Stimulated activated CD4-positive, alpha-beta T cell treated with anti-CD3 and anti-CD28 coated beads, Interleukin-1b, Interleukin-23, amount 100 ng/mL, for 24 hours (primary cell): ENCODE measurements around the gene SHC1.

Experiments used
- DNase-seq, 4 experiments: peaks; one replicate each; pipeline ENCODE4 v3.0.0-alpha.2; 2020; ENCODE audit warnings: low read depth in 4 of 4, low spot score in 1 of 4

SHC1 gene

DNA sequence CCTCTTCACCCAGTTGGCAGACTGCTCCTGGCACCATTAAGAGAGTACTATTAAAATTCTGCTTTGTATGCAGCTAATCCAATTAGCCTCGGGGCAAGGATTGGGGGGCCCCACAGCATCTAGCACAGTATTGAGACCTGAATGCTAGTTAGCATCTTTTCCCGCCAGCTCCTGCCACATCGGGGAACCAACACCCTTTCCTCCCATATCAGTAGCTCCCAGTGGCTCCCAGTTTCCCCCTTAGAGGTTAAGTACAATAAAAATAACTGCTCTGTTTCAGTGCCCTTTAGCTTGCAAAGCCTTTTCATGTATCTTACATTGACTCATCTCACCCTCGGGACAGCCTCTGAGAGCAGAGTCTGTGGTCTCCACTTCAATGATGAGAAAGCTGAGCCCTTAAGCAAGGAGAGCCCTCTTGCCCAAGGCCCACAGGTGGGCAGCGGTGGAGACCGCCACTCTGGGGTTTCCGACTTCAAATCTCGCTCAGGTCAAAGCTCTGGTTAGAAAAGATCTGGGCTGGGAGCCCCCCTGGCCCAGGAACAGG is 29.8 kb downstream of the SHC1 start:
- no peak for DNase-seq

DNA sequence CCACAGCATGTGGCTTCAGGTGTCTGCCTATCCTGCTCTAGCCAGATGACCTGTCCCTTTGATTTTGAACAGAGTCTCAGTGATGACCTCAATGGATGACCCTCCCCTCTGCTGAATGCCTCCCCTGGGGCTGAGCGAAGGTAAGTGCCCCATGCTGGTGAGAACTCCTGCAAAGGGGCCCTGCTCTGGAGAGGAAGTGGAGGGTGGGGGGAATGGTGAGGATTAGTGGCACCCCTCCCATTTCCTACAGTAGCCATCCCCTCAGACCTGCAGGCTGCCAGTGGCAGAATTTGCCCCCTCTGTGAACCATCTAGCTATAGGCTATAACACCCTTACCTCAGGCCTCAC is 30.4 kb downstream of the SHC1 start:
- no peak for DNase-seq

DNA sequence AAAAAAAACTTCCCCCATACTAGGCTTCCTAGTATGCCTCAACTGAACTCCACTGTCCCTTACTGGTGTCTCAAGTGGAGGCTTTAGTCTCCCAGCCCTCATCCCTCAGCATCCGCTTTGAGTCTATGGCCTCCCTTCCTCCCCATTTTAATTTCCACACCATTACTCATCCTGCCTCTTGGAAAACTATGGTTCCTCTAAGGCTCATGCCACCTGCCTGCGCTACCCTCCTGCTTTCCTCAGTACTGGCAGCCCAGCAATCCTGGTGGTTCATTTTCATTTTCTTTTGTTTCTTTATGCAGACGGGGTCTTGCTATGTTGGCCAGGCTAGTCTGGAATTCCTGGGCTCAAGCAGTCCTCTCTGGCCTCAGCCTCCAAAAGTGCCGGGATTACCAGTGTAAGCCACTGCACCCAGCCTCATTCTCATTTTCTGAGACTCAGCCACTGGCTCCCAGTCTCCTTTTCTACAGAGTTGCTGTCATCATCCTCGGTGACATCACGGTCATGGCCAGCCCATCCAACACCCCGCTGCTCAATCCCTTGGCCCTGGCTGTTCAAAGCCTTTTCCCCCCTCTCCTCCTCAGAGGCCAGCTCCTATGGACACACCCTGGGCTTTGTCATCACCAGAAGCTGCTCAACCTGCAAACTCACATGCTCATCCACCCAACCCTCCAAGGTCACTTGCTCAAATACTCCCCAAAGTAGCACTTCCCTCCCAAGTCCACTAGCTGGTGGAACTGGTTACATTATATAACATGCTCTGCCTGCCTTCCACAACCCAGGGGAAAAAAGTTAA is 31.7 kb downstream of the SHC1 start:
- no peak for DNase-seq

DNA sequence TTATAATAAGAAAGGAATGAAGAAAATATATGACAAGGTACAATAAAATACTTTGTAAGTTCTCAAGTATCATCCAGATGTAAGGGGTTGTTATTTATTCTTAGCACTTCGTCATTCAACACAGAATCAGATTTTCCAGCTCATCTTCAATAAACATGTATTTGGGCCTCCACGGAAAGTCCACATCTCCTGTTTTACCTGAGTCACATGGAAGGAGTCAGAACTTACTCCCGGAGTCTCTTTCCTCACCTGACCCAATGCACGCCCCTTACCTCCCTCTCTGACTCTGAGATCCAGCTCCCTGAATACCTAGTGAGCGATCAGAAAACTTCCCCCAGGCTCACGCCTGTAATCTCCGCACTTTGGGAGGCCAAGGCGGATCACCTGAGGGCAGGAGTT is 32.6 kb downstream of the SHC1 start:
- DNase-seq: no peak

DNA sequence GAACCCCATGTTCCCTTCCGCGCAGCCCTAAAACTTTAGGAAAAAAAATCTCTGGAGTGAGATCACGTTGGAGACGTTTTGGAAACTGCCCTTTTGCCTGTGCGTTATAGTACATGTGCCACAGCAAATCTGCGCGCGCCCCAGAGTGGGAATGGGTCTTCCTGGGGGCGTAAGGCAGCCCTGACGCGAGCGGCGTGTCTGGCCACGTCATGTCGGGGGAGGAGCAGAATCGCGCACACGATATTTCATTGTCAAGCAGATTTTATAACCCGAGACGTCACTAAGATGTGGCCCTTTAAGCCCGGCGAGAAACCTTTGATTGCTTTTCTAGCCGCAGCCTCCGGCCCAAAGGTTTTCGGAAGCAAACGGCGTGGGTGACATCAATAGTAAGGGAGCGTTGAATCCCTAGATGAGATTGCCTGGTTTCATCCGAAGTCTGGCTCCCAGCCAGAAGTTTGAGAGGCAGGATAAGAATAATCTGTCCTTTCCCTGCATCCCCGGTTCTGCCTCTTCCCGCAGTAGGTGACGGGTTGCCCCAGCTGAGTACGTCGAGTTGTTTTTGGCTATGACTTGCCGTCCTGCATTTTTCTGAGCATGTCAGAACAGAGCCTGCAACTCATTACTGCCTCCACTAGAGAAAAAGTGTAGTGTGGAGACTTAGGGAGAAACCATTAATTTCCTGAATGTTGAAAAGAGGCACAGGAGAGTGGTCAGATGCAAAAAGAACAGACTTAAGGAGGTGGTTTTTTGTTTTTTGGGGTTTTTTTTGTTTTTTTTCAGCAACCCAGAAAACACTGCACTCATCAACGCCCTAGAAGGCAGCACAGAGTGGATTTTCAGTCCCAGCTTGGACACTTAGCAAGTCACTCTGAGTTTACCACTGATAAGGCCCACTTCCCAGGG is 33.2 kb downstream of the SHC1 start:
- peak; percentile 67 to 84 (median 77) for DNase-seq

DNA sequence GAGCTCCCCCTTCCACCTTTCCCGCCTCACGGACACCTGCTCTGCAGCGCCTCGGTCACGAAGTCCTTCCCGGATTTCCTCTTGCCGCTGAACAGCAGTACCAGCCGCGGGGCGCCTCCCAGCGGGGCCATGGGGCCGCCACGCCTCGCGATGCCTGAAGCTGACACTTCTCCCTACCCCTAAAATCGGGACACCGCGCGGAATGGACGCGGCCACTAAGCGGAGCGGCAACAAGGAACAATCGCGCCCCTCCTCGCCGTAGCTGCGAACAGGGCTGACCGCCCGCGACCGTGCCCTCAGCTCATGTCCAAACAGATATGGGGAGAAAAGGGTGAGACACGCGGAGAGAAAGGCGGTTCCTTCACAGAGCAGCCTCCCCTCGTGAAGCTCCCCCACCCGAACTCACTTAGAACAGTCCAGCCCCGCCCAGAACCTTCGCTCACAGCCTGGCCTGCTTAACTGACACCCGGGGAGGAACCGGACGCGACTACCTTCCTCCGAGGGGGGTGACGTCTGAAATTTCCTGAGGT is 33.9 kb downstream of the SHC1 start, which contains the start of gene PMVK:
Gene PMVK, minus strand, starts transcription at position 165 of the 530 bp plus-strand sequence. Its CDS starts 34 bp downstream, at position 131.
- peak; percentile 81 to 92 (median 88) for DNase-seq

DNA sequence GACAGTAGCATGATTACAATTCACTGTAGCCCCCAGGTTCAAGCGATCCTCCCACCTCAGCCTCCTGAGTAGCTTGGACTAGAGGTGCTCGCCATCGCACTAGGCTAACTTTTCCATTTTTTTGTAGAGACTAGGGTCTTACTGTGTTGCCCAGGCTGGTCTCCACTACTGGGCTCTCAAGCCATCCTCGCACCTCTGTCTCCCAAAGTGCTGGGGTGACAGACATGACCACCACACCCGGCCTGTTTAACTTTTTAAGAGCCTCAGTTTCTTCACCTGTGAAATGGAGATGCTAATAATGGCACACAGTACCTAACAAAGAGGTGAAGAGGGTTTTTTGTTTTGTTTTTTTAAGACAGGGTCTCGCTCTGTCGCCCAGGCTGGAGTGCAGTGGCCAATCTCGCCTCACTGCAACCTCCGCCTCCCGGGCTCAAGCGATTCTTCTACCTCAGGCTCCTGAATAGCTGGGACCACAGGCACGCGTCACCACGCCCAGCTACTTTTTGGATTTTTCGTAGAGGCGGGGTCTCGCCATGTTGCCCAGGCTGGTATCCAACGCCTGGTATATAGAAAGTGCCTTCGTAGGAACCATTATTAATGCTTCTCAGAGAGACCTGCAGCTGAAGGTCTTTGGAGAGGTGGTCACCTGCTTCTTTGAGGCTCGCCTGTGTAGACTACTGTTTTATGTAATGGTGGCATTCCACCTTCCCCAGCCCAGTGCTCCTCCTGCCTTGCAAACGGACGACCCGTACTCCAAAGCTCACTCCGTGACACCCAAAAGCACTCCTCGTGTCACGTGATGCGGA is 34.6 kb downstream of the SHC1 start:
- no peak for DNase-seq

DNA sequence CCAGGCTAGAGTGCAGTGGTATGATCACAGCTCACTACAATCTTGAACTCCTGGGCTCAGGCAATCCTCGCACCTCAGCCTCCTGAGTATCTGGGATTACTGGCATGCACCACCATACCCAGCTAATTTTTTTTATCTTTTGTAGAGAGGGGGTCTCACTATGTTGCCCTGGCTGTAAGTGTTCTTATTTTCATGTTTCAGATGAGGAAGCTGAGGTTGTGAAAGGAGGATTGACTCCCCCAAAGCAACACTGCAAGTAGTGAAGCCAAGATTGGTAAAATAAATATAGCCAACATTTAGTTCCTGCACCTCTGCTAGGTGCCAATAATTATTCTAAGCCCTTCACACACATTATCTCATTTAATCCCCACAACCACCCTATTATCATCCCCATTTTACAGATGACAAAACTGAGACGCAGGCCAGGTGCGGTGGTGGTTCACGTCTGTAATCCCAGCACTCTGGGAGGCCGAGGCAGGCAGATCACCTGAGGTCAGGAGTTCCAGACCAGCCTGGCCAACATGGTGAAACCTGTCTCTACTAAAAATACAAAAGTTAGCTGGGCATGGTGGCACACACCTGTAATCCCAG is 36.1 kb downstream of the SHC1 start:
- DNase-seq: no peak

DNA sequence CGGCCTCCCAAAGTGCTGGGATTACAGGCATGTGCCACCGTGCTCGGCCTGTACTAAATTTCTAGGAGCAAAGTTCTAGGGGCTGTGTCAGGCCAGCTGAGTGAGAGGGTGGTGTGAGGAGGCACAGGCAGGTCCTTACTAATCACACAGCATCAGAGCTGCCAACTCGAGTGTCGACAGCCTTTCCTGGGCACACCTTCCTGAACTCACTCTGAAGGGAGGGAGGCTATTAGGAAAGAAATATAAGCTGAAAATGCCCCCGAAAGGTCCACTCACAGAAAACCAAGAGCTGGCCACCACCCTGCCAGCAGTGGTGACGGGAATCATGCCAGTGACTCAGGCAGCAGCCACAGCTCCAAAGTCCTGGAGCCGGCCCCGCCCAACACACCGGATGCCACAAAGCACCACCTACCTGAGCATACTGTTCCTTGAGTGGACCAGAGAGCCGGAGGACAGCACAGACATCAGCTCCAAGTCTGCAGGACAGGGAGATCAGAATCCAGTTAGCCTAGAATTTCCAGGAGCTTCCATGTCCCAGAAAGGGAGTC is 38.5 kb downstream of the SHC1 start:
- no peak for DNase-seq

DNA sequence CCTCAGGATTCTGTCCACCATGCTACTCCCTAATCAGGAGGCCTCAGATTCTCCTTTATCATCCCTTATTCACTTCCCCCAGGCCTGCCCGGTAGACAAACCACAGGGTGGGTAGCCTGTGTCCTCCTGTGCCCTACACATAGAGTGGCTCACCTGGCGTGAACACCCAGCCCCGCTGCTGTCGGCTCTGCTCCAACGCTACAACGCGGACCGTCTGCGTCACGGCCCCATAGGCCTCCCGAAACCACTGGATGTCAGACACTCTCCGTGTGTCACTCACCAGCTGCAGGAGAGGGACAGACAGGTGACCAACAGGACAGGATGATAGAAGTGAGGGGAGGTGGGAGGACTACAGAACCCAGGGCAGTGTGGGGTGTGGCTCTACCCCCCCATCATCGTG is 44.3 kb downstream of the SHC1 start:
- no peak for DNase-seq

DNA sequence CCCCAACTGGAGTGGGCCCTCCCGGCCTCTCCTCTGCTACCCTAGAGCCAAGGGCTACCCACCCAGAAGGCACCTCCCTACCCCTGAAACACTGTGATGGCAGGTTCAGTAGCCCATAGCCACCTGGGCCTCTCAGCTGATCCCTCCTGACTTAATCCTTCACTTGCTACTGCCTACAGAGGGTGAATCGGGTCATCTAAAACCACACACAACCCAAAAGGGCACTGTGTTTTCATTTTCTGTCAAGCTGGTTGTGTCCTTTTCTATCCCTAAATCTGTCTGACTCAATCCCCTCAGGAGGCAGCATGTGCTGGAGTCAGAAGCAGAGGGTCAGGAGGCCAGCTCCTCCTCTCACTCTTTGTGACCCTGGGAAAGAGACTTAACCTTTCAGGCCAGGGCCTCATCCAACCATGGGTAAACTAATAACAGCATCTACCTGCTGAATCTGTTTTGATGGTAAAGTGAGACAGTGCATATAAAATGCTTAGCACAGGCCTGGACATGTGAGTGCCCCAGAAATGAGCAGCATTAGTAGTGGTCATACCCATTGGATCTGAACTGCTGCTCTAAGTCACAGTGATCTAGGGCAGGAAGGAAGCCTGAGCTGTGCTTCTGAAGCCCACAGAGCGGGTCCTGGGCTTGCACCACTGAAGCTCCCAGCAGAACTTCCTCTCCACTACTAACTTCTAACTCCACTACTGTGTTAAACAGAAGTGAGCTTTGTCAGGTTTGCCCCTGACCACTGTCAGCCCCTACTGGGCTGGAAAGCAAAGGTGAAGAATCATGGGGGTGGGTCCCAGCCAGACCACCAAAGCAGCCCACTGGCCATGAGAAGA is 45.0 kb downstream of the SHC1 start:
- DNase-seq: no peak

DNA sequence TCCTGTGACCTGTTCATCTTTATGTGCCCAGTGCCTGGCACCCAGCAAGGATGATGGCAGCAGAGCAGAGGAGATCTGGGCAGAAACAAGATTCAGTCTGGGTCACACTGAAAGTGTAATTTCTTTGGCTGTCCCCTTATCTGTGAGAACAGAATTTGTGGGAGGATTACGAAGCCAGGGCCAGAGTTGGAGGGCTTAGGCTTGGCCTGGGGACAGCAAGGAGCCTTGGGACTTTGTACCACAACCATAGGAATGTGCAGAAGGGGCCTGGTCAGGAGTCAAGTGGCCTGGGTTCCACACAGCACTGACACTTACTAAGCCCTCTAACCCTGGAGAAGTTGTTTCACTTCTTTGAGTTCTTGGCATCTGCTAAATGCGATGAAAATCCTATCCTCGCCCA is 46.9 kb downstream of the SHC1 start:
- DNase-seq: no peak

DNA sequence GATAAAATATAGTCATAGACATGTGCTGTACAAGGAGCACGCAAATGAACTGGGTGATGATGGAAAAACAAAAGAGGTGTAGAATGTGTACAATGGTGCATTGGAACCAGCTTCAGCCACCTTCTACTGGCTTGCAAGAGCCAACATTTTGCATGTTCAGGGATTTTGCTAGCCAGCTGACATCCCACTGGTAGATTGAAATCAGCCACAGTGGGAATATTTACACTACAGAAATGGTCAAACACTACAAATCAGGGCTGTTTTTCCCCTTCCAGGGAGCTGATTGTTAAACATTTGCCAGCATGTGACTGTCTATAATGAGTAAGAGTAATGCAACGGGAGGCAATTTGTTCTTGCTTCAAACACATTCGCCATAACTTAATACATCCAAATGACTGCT is 57.3 kb downstream of the SHC1 start:
- DNase-seq: no peak

DNA sequence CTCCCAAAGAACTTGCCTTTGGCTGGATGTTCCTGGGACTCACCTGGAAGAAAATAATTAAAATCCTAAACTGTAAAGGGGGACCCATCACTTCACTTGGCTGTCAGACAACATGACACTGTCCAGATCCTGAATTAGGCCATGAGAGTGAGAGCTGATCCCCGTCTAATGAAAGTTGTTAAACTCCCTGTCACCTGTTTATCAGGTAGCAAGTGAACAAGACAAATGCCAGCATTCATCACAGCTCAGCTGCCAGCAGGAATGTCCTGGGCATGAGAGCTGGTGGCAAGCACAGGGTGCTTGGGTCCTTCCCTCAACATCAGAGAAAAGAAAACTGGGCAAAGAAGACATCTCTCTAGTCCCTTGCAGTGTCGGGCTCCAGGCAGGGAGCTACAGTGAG is 57.8 kb downstream of the SHC1 start:
- DNase-seq: no peak
